A549 (cell line): Measurements from ENCODE around the gene KCNK17. TPM values are rescaled to one million over a fixed set of nuclear protein-coding genes. Genes with fewer than 3 reads are reported as not detected.

Experiments
- ATAC-seq, 2 experiments: fragments of 200-7000 bp in 1 of 2; fragments of >200 bp in 1 of 2; cut with Nextera tagmentation in 1 of 2; cut with Tn5 transposase in 1 of 2; 3 replicates each; pipeline versions ENCODE4 v1.8.0 to v1.9.1; 2018 to 2020; ENCODE audit warnings: mild to moderate bottlenecking in 1 of 2, moderate library complexity in 1 of 2
- CTCF ChIA-PET: fragments of 300-600 bp; sonication (Branson Sonifier 250); formaldehyde crosslinking; extraction: SDS; loops from one replicate; lab custom pipeline; 2021; ENCODE audit warnings: antibody characterized with exemption, inconsistent platforms; lab: Yijun Ruan, JAX
- POLR2A ChIA-PET: fragments of 350-600 bp; formaldehyde crosslinking; extraction: SDS; loops from one replicate; lab custom pipeline; 2021; ENCODE audit warnings: antibody characterized with exemption, inconsistent platforms; lab: Yijun Ruan, JAX
- DNase-seq, 2 experiments: peaks; one replicate each; pipeline versions ENCODE4 v3.0.0 to v3.0.0-alpha.2; 2011 to 2016; ENCODE audit warnings: low read depth in 1 of 2, low spot score in 1 of 2
- FAIRE-seq: peaks from 2 replicates; lab custom pipeline; 2011; peaks lifted over from hg19 to GRCh38; lab: Jason Lieb, UNC
- H3K27ac ChIP-seq, 2 experiments: fragments of >200 bp; sonication (Bioruptor Twin); formaldehyde crosslinking; 3 replicates each; pipeline ENCODE4 v1.5.1; 2016 to 2017
- H3K4me1 ChIP-seq: fragments of >200 bp; sonication (Bioruptor Twin); formaldehyde crosslinking; 3 replicates; pipeline ENCODE4 v1.6.1; 2016
- H3K4me2 ChIP-seq: fragments of >200 bp; sonication (Bioruptor Twin); formaldehyde crosslinking; 3 replicates; pipeline ENCODE4 v1.6.1; 2016
- H3K4me3 ChIP-seq: fragments of >200 bp; sonication (Bioruptor Twin); formaldehyde crosslinking; 3 replicates; pipeline ENCODE4 v1.5.1; 2016
- H3K9me3 ChIP-seq: fragments of >200 bp; sonication (Bioruptor Twin); formaldehyde crosslinking; 3 replicates; pipeline ENCODE4 v1.6.1; 2016
- CBX2 ChIP-seq: fragments of 200-600 bp; sonication (generic); IDR thresholded peaks from 2 replicates; pipeline ENCODE4 v1.6.1; 2016; ENCODE audit warnings: low read depth, mild to moderate bottlenecking, borderline replicate concordance
- CHD2 ChIP-seq: fragments of 150-350 bp; IDR thresholded peaks from 2 replicates; pipeline ENCODE4 v1.6.1; 2014; ENCODE audit warnings: low read length; ENCODE audit not compliant: partially characterized antibody
- CHD4 ChIP-seq: fragments of 200-600 bp; sonication (generic); IDR thresholded peaks from 2 replicates; pipeline ENCODE4 v1.6.1; 2016; ENCODE audit warnings: antibody characterized with exemption, mild to moderate bottlenecking, borderline replicate concordance
- ELK1 ChIP-seq: fragments of 150-350 bp; IDR thresholded peaks from 2 replicates; pipeline ENCODE4 v1.6.1; 2014; ENCODE audit warnings: low read depth, mild to moderate bottlenecking, low read length
- EP300 ChIP-seq, 2 experiments: fragments of >200 bp; sonication (Bioruptor Twin); formaldehyde crosslinking; IDR thresholded peaks; 2 replicates in 1 of 2; 3 replicates in 1 of 2; pipeline ENCODE4 v1.6.1; 2016 to 2017
- HDAC2 ChIP-seq: fragments of 200-600 bp; sonication (generic); IDR thresholded peaks from 2 replicates; pipeline ENCODE4 v1.6.1; 2016
- HOXA7 ChIP-seq: fragments of 250-450 bp; sonication (Bioruptor Pico); IDR thresholded peaks from 2 replicates; pipeline ENCODE4 v1.5.0; 2020; ENCODE audit warnings: mild to moderate bottlenecking, moderate library complexity
- HOXB5 ChIP-seq: fragments of 250-450 bp; sonication (Bioruptor Pico); IDR thresholded peaks from 2 replicates; pipeline ENCODE4 v1.5.0; 2020; ENCODE audit warnings: mild to moderate bottlenecking, moderate library complexity
- JUN ChIP-seq, 2 experiments: fragments of >200 bp; sonication (Bioruptor Twin); formaldehyde crosslinking; IDR thresholded peaks; 2 replicates in 1 of 2; 3 replicates in 1 of 2; pipeline ENCODE4 v1.6.1; 2016 to 2017
- JUNB ChIP-seq: fragments of >200 bp; sonication (Bioruptor Twin); formaldehyde crosslinking; IDR thresholded peaks from 2 replicates; pipeline ENCODE4 v1.6.1; 2016
- KDM5A ChIP-seq: fragments of 200-600 bp; sonication (generic); IDR thresholded peaks from 2 replicates; pipeline ENCODE4 v1.6.1; 2016; ENCODE audit warnings: antibody characterized with exemption, mild to moderate bottlenecking
- NFE2L2 ChIP-seq: fragments of 150-350 bp; conservative IDR thresholded peaks from 2 replicates; pipeline ENCODE4 v1.6.1; 2014; ENCODE audit warnings: low read length
- NPAS2 ChIP-seq: fragments of 250-450 bp; sonication (Bioruptor Pico); IDR thresholded peaks from 2 replicates; pipeline ENCODE4 v1.8.0; 2022; ENCODE audit warnings: mild to moderate bottlenecking, moderate library complexity, borderline replicate concordance
- POLR2AphosphoS2 ChIP-seq: conservative IDR thresholded peaks from 2 replicates; pipeline ENCODE4 v1.6.1; 2012; ENCODE audit warnings: low read length, improper control_type of control experiment, inconsistent platforms
- RAD21 ChIP-seq, 2 experiments: fragments of >200 bp in 1 of 2; sonication (Bioruptor Twin) in 1 of 2; formaldehyde crosslinking in 1 of 2; IDR thresholded peaks in 1 of 2; conservative IDR thresholded peaks in 1 of 2; 2 replicates in 1 of 2; 3 replicates in 1 of 2; pipeline ENCODE4 v1.6.1; 2012 to 2018; ENCODE audit warnings: inconsistent platforms in 1 of 2
- RARB ChIP-seq: fragments of 250-450 bp; sonication (Bioruptor Pico); IDR thresholded peaks from 2 replicates; pipeline ENCODE4 v1.8.0; 2021; ENCODE audit warnings: mild to moderate bottlenecking, moderate library complexity
- SREBF2 ChIP-seq: fragments of 450-650 bp; IDR thresholded peaks from 2 replicates; pipeline ENCODE4 v1.6.1; 2014; ENCODE audit warnings: mild to moderate bottlenecking, moderate library complexity
- ZNF302 ChIP-seq: fragments of 250-450 bp; sonication (Bioruptor Pico); IDR thresholded peaks from 2 replicates; pipeline ENCODE4 v1.9.0; 2021; ENCODE audit warnings: inconsistent platforms, mild to moderate bottlenecking, moderate library complexity
- ZSCAN20 ChIP-seq: fragments of 250-450 bp; sonication (Bioruptor Pico); IDR thresholded peaks from 2 replicates; pipeline ENCODE4 v1.8.0; 2022; ENCODE audit warnings: mild to moderate bottlenecking, moderate library complexity
- WGBS: methylation state at CpG from one replicate; pipeline ENCODE4 v1.1.6; 2017; ENCODE audit errors: missing lambda C conversion rate; 5-methylcytosine and 5-hydroxymethylcytosine counted together
- polyA plus RNA-seq, 4 experiments: library from polyadenylated mRNA; depleted of rRNA in 3 of 4; stranded (reverse); fragments of >200 nt; fragmentation: RNase III in 1 of 4; extraction: RNeasy Plus Mini Kit Qiagen cat#74134 plus additional on column Dnase treatment in 1 of 4; gene quantifications; 2 replicates in 3 of 4; 3 replicates in 1 of 4; pipeline ENCODE4 v1.2.3, GENCODE V29; 2011 to 2017

The KCNK17 gene
- polyA plus RNA-seq, 2 of the 4 experiments (the other 2 are of a cell fraction): not detected

GRCh38 chr6:39343396-39343870 is 29.2 kb upstream of the KCNK17 start:
- TF ChIP-seq HDAC2: no peak
- no peak for TF ChIP-seq HOXB5 (CRISPR knock-in tag)
- TF ChIP-seq CHD4: no peak
- TF ChIP-seq KDM5A: no peak
- no peak for TF ChIP-seq JUN (IDR thresholded peaks at IDR 0.05)
- no peak for TF ChIP-seq ZSCAN20
- no peak for TF ChIP-seq HOXA7 (CRISPR knock-in tag)
- no peak for TF ChIP-seq ZNF302 (CRISPR knock-in tag)
- no peak for TF ChIP-seq NPAS2 (CRISPR knock-in tag)
- TF ChIP-seq RARB (CRISPR knock-in tag): no peak
- no peak for TF ChIP-seq POLR2AphosphoS2
- TF ChIP-seq CHD2: no peak
- no peak for TF ChIP-seq SREBF2
- FAIRE-seq (no peak), DNase-seq (no peak), ATAC-seq (no peak)
- no peaks in the 10 kb centered on the region for H3K4me1 ChIP-seq
- H3K4me2 ChIP-seq: no peak overlapping the region
- no peak overlapping the region for H3K4me3 ChIP-seq
- H3K9me3 ChIP-seq: no peaks in the 10 kb centered on the region
- WGBS: 37% methylated on average over 7 of the region's 9 CpGs
- POLR2A ChIA-PET: no interaction called here
- CTCF ChIA-PET: no interaction called here
- H3K27ac ChIP-seq: no peak overlapping the region

- DNase-seq (no peak), FAIRE-seq (no peak), ATAC-seq (no peak)
- H3K27ac ChIP-seq: no peak overlapping the region
- TF ChIP-seq RARB (CRISPR knock-in tag) (no peak), HDAC2 (no peak), EP300 (IDR thresholded peaks at IDR 0.05) (no peak), ELK1 (no peak), JUNB (no peak), CHD2 (no peak), RAD21 (conservative IDR thresholded peaks at IDR 0.05 in 1 of 2, IDR thresholded peaks at IDR 0.05 in 1 of 2) (no peak)
- 26% methylated on average over 4 of the region's 14 CpGs for WGBS
- no peak overlapping the region for H3K4me3 ChIP-seq
- POLR2A ChIA-PET: no interaction called here
- H3K4me1 ChIP-seq: no peaks in the 10 kb centered on the region
- H3K4me2 ChIP-seq: no peak overlapping the region
- H3K9me3 ChIP-seq: no peaks in the 10 kb centered on the region
- CTCF ChIA-PET: interaction anchor here (1.9 kb wide), 1 partner anchor 33 kb away, joined by 6 read pairs; no protein-coding TSS in a partner anchor
Observed at GRCh38 chr6:39342692-39343395, 28.6 kb upstream of the KCNK17 start.

DNA sequence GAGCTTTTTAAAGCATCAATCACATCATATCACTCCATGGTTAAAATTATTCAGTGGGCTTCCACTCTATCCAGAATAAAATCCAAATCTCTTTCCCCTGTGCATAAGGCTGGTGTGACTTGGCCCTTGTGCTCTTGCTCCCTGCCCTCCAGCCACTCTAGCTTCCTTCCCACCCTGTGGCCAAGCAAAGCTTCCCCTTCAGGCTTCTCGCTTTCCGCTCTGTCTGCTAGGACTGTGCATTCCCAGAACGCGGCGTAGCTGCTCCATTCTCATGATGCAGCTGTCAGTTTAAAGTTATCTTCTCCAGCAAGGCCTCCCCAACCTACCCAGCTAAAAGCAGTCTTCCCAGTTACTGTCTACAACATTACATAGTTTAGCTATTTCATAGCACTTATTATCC is 27.7 kb upstream of the KCNK17 start:
- Histone ChIP-seq H3K27ac (no peak overlapping the region), H3K4me3 (no peak overlapping the region), H3K9me3 (no peaks in the 10 kb centered on the region), H3K4me2 (no peak overlapping the region), H3K4me1 (no peaks in the 10 kb centered on the region)
- TF ChIP-seq JUN (IDR thresholded peaks at IDR 0.05): no peak
- ChIA-PET CTCF (interaction anchor here (1.9 kb wide), 1 partner anchor 32 kb away, joined by 6 read pairs; no protein-coding TSS in a partner anchor), POLR2A (no interaction called here)
- ATAC-seq (no peak), DNase-seq (no peak), FAIRE-seq (no peak)
- WGBS: 85% methylated on average over 5 of the region's 5 CpGs

GRCh38 chr6:39341352-39341751 is 27.1 kb upstream of the KCNK17 start:
- DNase-seq (no peak), ATAC-seq (no peak), FAIRE-seq (no peak)
- POLR2A ChIA-PET: no interaction called here
- 30% methylated on average over 3 of the region's 3 CpGs for WGBS
- Histone ChIP-seq H3K4me2 (no peak overlapping the region), H3K9me3 (no peaks in the 10 kb centered on the region), H3K4me1 (no peaks in the 10 kb centered on the region), H3K27ac (no peak overlapping the region), H3K4me3 (no peak overlapping the region)
- TF ChIP-seq NFE2L2 (peak; percentile 61; the same call in 1 of the 2 replicates), CBX2 (no peak)
- CTCF ChIA-PET: interaction anchor here (1.9 kb wide), 1 partner anchor 32 kb away, joined by 6 read pairs; no protein-coding TSS in a partner anchor
